Thyroid gland (tissue), 4 donors: ENCODE data around the gene GTPBP2.

ENCODE experiments used
- CTCF ChIP-seq, 6 experiments: fragments of 200-600 bp in 3 of 6; fragments of 450-650 bp in 3 of 6; sonication (generic) in 3 of 6; IDR thresholded peaks; one replicate each; pipeline ENCODE4 v1.5.1; 2016 to 2019; ENCODE audit warnings: antibody characterized with exemption in 6 of 6, mild to moderate bottlenecking in 2 of 6, inconsistent platforms in 1 of 6, moderate library complexity in 1 of 6
- POLR2A ChIP-seq, 2 donors: fragments of 450-650 bp; IDR thresholded peaks; one replicate each; pipeline ENCODE4 v1.6.1; 2017; ENCODE audit warnings: antibody characterized with exemption in 2 of 2, mild to moderate bottlenecking in 2 of 2, moderate library complexity in 1 of 2

- TF ChIP-seq CTCF (IDR thresholded peaks at IDR 0.05) = no peak
- no peak for TF ChIP-seq POLR2A (IDR thresholded peaks at IDR 0.05)
Measured at GRCh38 chr6:43621078-43621835, 7.8 kb downstream of the GTPBP2 start.
